SK-N-SH (cell line): ENCODE data around the gene DLK2. TPM values are rescaled to one million over a fixed set of nuclear protein-coding genes. Genes with fewer than 3 reads are reported as not detected.

Experiments
- CTCF ChIA-PET: fragments of 300-600, 350-600 bp; formaldehyde crosslinking; extraction: SDS; loops from one replicate; lab custom pipeline; 2021; lab: Yijun Ruan, JAX
- POLR2A ChIA-PET: fragments of 350-600 bp; sonication (Branson Sonifier 250); formaldehyde crosslinking; extraction: SDS; loops from one replicate; lab custom pipeline; 2020; ENCODE audit warnings: antibody characterized with exemption, inconsistent platforms; lab: Yijun Ruan, JAX
- DNase-seq: peaks from one replicate; pipeline ENCODE4 v3.0.0; 2012
- H2AFZ ChIP-seq: fragments of 200-600 bp; sonication (generic); 2 replicates; pipeline ENCODE4 v1.8.1; 2016; ENCODE audit warnings: antibody characterized with exemption, mild to moderate bottlenecking, low read depth
- H3F3A ChIP-seq: fragments of 200-600 bp; sonication (generic); replicated peaks from 2 replicates; pipeline ENCODE3; 2016; ENCODE audit warnings: antibody characterized with exemption, mild to moderate bottlenecking; ENCODE audit not compliant: insufficient read depth
- H3K27ac ChIP-seq, 2 experiments: fragments of 200-500 bp in 1 of 2; fragments of 200-600 bp in 1 of 2; sonication (Bioruptor generic) in 1 of 2; sonication (generic), shearing (Covaris generic) in 1 of 2; 2 replicates each; pipeline versions ENCODE4 v1.5.1 to v1.6.1; 2014 to 2016; ENCODE audit warnings: low read depth in 2 of 2, inconsistent platforms in 1 of 2, low read length in 1 of 2, mild to moderate bottlenecking in 1 of 2, mixed read lengths in 1 of 2
- H3K27me3 ChIP-seq: fragments of 200-600 bp; sonication (generic), shearing (Covaris generic); 2 replicates; pipeline ENCODE4 v1.6.1; 2016; ENCODE audit warnings: mixed run types; ENCODE audit not compliant: insufficient read depth
- H3K36me3 ChIP-seq, 2 experiments: fragments of 200-500 bp in 1 of 2; fragments of 200-600 bp in 1 of 2; sonication (Bioruptor generic) in 1 of 2; sonication (generic) in 1 of 2; replicated peaks in 1 of 2; 2 replicates each; pipeline versions ENCODE3 to v1.5.1; 2014 to 2016; ENCODE audit warnings: low read length in 1 of 2, mild to moderate bottlenecking in 1 of 2; ENCODE audit not compliant: insufficient read depth in 2 of 2, control insufficient read depth in 1 of 2
- H3K4me1 ChIP-seq, 2 experiments: fragments of 200-500 bp in 1 of 2; fragments of 200-600 bp in 1 of 2; sonication (Bioruptor generic) in 1 of 2; sonication (generic), shearing (Covaris generic) in 1 of 2; 2 replicates each; pipeline versions ENCODE4 v1.5.1 to v1.6.1; 2014 to 2016; ENCODE audit warnings: low read depth in 1 of 2, low read length in 1 of 2, mixed run types in 1 of 2; ENCODE audit not compliant: insufficient read depth in 2 of 2, control insufficient read depth in 1 of 2
- H3K4me2 ChIP-seq: fragments of 200-600 bp; sonication (generic), shearing (Covaris generic); 2 replicates; pipeline ENCODE4 v1.6.1; 2017; ENCODE audit warnings: mixed run types
- H3K4me3 ChIP-seq, 2 experiments: fragments of 200-500 bp in 1 of 2; fragments of 200-600 bp in 1 of 2; sonication (Bioruptor generic) in 1 of 2; sonication (generic), shearing (Covaris generic) in 1 of 2; 2 replicates each; pipeline versions ENCODE4 v1.5.1 to v1.8.1; 2014 to 2016; ENCODE audit warnings: low read depth in 2 of 2, inconsistent platforms in 1 of 2, low read length in 1 of 2, mild to moderate bottlenecking in 1 of 2, mixed read lengths in 1 of 2, moderate library complexity in 1 of 2
- H3K79me2 ChIP-seq: fragments of 200-600 bp; sonication (generic); 2 replicates; pipeline ENCODE4 v1.8.1; 2017; ENCODE audit warnings: mild to moderate bottlenecking; ENCODE audit not compliant: insufficient read depth
- H3K9ac ChIP-seq: fragments of 200-600 bp; sonication (generic); 2 replicates; pipeline ENCODE4 v1.6.1; 2017; ENCODE audit warnings: mixed run types
- H3K9me2 ChIP-seq: fragments of 200-600 bp; sonication (generic); 2 replicates; pipeline ENCODE4 v1.6.1; 2017; ENCODE audit warnings: mixed run types
- H3K9me3 ChIP-seq: fragments of 200-600 bp; sonication (generic); 2 replicates; pipeline ENCODE4 v1.6.1; 2017; ENCODE audit warnings: mixed run types, mild to moderate bottlenecking, moderate library complexity
- H4K20me1 ChIP-seq: fragments of 200-600 bp; sonication (generic); 2 replicates; pipeline ENCODE4 v1.6.1; 2017; ENCODE audit warnings: mild to moderate bottlenecking, mixed run types; ENCODE audit not compliant: insufficient read depth
- ELF1 ChIP-seq: IDR thresholded peaks from 2 replicates; pipeline ENCODE4 v1.4.0; 2012
- FOXM1 ChIP-seq: IDR thresholded peaks from 2 replicates; pipeline ENCODE4 v1.4.0; 2012; ENCODE audit warnings: low read depth, mild to moderate bottlenecking
- GABPA ChIP-seq: IDR thresholded peaks from 2 replicates; pipeline ENCODE4 v1.4.0; 2012; ENCODE audit warnings: low read depth, mild to moderate bottlenecking
- GATA2 ChIP-seq: sonication (generic); formaldehyde crosslinking; IDR thresholded peaks from 2 replicates; pipeline ENCODE4 v1.5.0; 2020; ENCODE audit warnings: mild to moderate bottlenecking, missing genetic modification reagents
- JUND ChIP-seq: IDR thresholded peaks from 2 replicates; pipeline ENCODE4 v1.4.0; 2012
- MAX ChIP-seq: IDR thresholded peaks from 2 replicates; pipeline ENCODE4 v1.4.0; 2012; ENCODE audit warnings: low read depth
- MEF2A ChIP-seq: IDR thresholded peaks from 2 replicates; pipeline ENCODE4 v1.4.0; 2012; ENCODE audit warnings: low read depth, borderline replicate concordance
- POLR2AphosphoS5 ChIP-seq: IDR thresholded peaks from 2 replicates; pipeline ENCODE4 v1.6.1; 2012; ENCODE audit warnings: low read depth, low read length
- RAD21 ChIP-seq: IDR thresholded peaks from 2 replicates; pipeline ENCODE4 v1.6.1; 2012; ENCODE audit warnings: mild to moderate bottlenecking, low read length
- REST ChIP-seq: IDR thresholded peaks from 2 replicates; pipeline ENCODE4 v1.6.1; 2012; ENCODE audit warnings: mild to moderate bottlenecking, low read depth, low read length, moderate library complexity
- RXRA ChIP-seq: IDR thresholded peaks from 2 replicates; pipeline ENCODE4 v1.4.0; 2012; ENCODE audit warnings: low read depth, mild to moderate bottlenecking, borderline replicate concordance
- TEAD4 ChIP-seq: IDR thresholded peaks from 2 replicates; pipeline ENCODE4 v1.4.0; 2012; ENCODE audit warnings: mild to moderate bottlenecking, borderline replicate concordance; ENCODE audit not compliant: insufficient read depth
- USF1 ChIP-seq: IDR thresholded peaks from 2 replicates; pipeline ENCODE4 v1.4.0; 2012; ENCODE audit warnings: low read depth, borderline replicate concordance
- ZBTB33 ChIP-seq: IDR thresholded peaks from 2 replicates; pipeline ENCODE4 v1.4.0; 2012; ENCODE audit warnings: low read depth, borderline replicate concordance
- WGBS: methylation state at CpG from one replicate; pipeline ENCODE4 v1.1.6; 2017; ENCODE audit warnings: low lambda C conversion rate; 5-methylcytosine and 5-hydroxymethylcytosine counted together
- polyA plus RNA-seq, 3 experiments: library from polyadenylated mRNA; depleted of rRNA; stranded (reverse); fragments of >200 nt; gene quantifications; 2 replicates each; pipeline ENCODE4 v1.2.3, GENCODE V29; 2012

Gene DLK2
- polyA plus RNA-seq, 1 of the 3 experiments (the other 2 are of a cell fraction), result 3.9 TPM

- 0 out of 2 replicates have a peak, but pooled peaks cover 4% of the 10 kb centered on the region for H4K20me1 ChIP-seq
- H3K27me3 ChIP-seq, result no peaks in the 10 kb centered on the region
- H3K9me2 ChIP-seq, result no peaks in the 10 kb centered on the region
- no peak overlapping the region for H2AFZ ChIP-seq
- H3K4me1 ChIP-seq, result peaks cover 0 to 5% of the 10 kb centered on the region in 2 experiments; a peak in 1 of 4 replicates
- no peaks in the 10 kb centered on the region for H3K79me2 ChIP-seq
- WGBS, result 83% methylated on average over 4 of the region's 4 CpGs
- no peaks in the 10 kb centered on the region for H3K9me3 ChIP-seq
- no peak overlapping the region for H3K9ac ChIP-seq
- TF ChIP-seq REST, result no peak
- no peak for TF ChIP-seq MAX
- no peak for TF ChIP-seq POLR2AphosphoS5
- no peak for TF ChIP-seq JUND
- TF ChIP-seq MEF2A, result no peak
- no peaks in the 10 kb centered on the region for H3F3A ChIP-seq
- ChIA-PET CTCF (interaction anchor here (13.6 to 22.4 kb wide), 2 partner anchors 11 to 43 kb away, joined by 213 to 382 read pairs; partner anchors contain the start of gene DLK2), POLR2A (interaction anchor here (0.8 kb wide), 1 partner anchor 14 kb away, joined by 3 read pairs; the partner anchor contains the start of genes POLR1C and YIPF3)
- peaks cover 14 to 59% of the 10 kb centered on the region in 2 experiments for H3K36me3 ChIP-seq
- H3K4me3 ChIP-seq, result no peak overlapping the region
- no peak overlapping the region for H3K4me2 ChIP-seq
- DNase-seq, result no peak
- H3K27ac ChIP-seq, result no peak overlapping the region
Measured at GRCh38 chr6:43502666-43503065, 47.3 kb upstream of the DLK2 start.

- Histone ChIP-seq H3K9ac (no peak overlapping the region), H3F3A (no peaks in the 10 kb centered on the region), H3K9me3 (no peaks in the 10 kb centered on the region), H3K27ac (no peak overlapping the region), H3K4me3 (no peak overlapping the region), H2AFZ (no peak overlapping the region), H3K4me2 (no peak overlapping the region), H3K27me3 (no peaks in the 10 kb centered on the region), H3K36me3 (peaks cover 14 to 57% of the 10 kb centered on the region in 2 experiments), H3K4me1 (peaks cover 0 to 13% of the 10 kb centered on the region in 2 experiments; a peak in 1 of 4 replicates), H3K79me2 (no peaks in the 10 kb centered on the region), H3K9me2 (no peaks in the 10 kb centered on the region), H4K20me1 (no peaks in the 10 kb centered on the region)
- CTCF ChIA-PET, result interaction anchor here (2.2 to 22.4 kb wide), 3 partner anchors 9 to 114 kb away, joined by 8 to 382 read pairs (median 213); partner anchors contain the start of gene DLK2
- DNase-seq, result no peak
- POLR2A ChIA-PET, result interaction anchor here (1.7 kb wide), 1 partner anchor 9 kb away, joined by 5 read pairs; the partner anchor contains the start of gene LRRC73
- 100% methylated on average over 3 of the region's 3 CpGs for WGBS
- TF ChIP-seq RXRA, result no peak
- TF ChIP-seq TEAD4, result no peak
- TF ChIP-seq FOXM1, result no peak
- TF ChIP-seq ELF1, result no peak
- no peak for TF ChIP-seq MEF2A
- TF ChIP-seq ZBTB33, result no peak
- TF ChIP-seq GATA2, result no peak
- no peak for TF ChIP-seq RAD21
- TF ChIP-seq GABPA, result no peak
- TF ChIP-seq USF1, result no peak
- no peak for TF ChIP-seq MAX
- no peak for TF ChIP-seq REST
Measured at GRCh38 chr6:43500921-43501320, 45.6 kb upstream of the DLK2 start.
